ENCODE data around the gene KLK6. TPM values are rescaled to one million over a fixed set of nuclear protein-coding genes. Genes with fewer than 3 reads are reported as not detected.

KLK6 gene
- total and polyA plus RNA-seq, 2 donors (not counting 3 experiments of a cell fraction or from before 2014, with no cell fraction given) = 0.12 TPM; not detected in 1

- intact Hi-C loops (cut with micrococcal nuclease) = no loop called here
- no peaks in the 10 kb centered on the region for H3K27me3 ChIP-seq (ENCODE audit: control insufficient read depth in 2 of 2, insufficient read depth in 2 of 2, low read length in 2 of 2)
- no peak overlapping the region for H3K27ac ChIP-seq (ENCODE audit: insufficient read depth, low read depth, low read length)
- no peaks in the 10 kb centered on the region for H3K36me3 ChIP-seq (ENCODE audit: control insufficient read depth in 2 of 2, extremely low read depth in 1 of 2, insufficient read depth in 2 of 2, low read length in 2 of 2)
- no peaks in the 10 kb centered on the region for H3K79me2 ChIP-seq (ENCODE audit: control insufficient read depth, insufficient read depth, low read length)
- dilution Hi-C loops (cut with MboI; ENCODE audit: extremely low pct_ligation_motif_present, low sequenced_read_pairs) = no loop called here
- TF ChIP-seq JUN (IDR thresholded peaks at IDR 0.05; ENCODE audit: borderline replicate concordance, insufficient read depth, insufficient read length, low read depth) = no peak
- no peak for TF ChIP-seq MAX (IDR thresholded peaks at IDR 0.05; ENCODE audit: insufficient read depth, insufficient read length)
- no peak for TF ChIP-seq FOS (IDR thresholded peaks at IDR 0.05; ENCODE audit: borderline replicate concordance, insufficient read depth, low read length)
- TF ChIP-seq CTCF (IDR thresholded peaks at IDR 0.05; ENCODE audit: extremely low read depth in 1 of 2, insufficient read depth in 1 of 2, low read depth in 1 of 2, low read length in 2 of 2) = no peak
- no peak for TF ChIP-seq MYC (IDR thresholded peaks at IDR 0.05; ENCODE audit: low read depth, low read length)
- TF ChIP-seq GATA2 (IDR thresholded peaks at IDR 0.05; ENCODE audit: insufficient read depth, insufficient read length, low read depth, low read length) = no peak
- TF ChIP-seq POLR2AphosphoS5 (IDR thresholded peaks at IDR 0.05; ENCODE audit: insufficient read depth, low read depth, low read length) = no peak
- no peak for TF ChIP-seq POLR2A (IDR thresholded peaks at IDR 0.05; ENCODE audit: low read depth, low read length)
- no peak for TF ChIP-seq EZH2 (IDR thresholded peaks at IDR 0.05; ENCODE audit: borderline replicate concordance, low read depth, low read length, severe bottlenecking)
- no peak for DNase-seq (ENCODE audit: low read depth, low spot score)
- BruUV-seq (replicated peaks) = no TSS peak
- H2AFZ ChIP-seq (ENCODE audit: low read depth, low read length) = no peak overlapping the region
- ChIA-PET CTCF (interaction anchor here (1.0 kb wide), 1 partner anchor 19 kb away, joined by 3 read pairs; no protein-coding TSS in a partner anchor), POLR2A (no interaction called here)
- FAIRE-seq = no peak
- no peak overlapping the region for H3K4me2 ChIP-seq (ENCODE audit: insufficient read depth, low read length)
- no peaks in the 10 kb centered on the region for H3K9me3 ChIP-seq (replicated peaks; ENCODE audit: control insufficient read depth, insufficient read depth, low read length)
- no peak overlapping the region for H3K4me3 ChIP-seq (replicated peaks in 1 of 3; ENCODE audit: insufficient read depth in 1 of 3, low read depth in 1 of 3, low read length in 3 of 3)
- H3K9me1 ChIP-seq (replicated peaks; ENCODE audit: control insufficient read depth, extremely low read depth, insufficient read depth, low read length) = no peaks in the 10 kb centered on the region
- no peak overlapping the region for H3K9ac ChIP-seq (replicated peaks; ENCODE audit: extremely low read depth, insufficient read depth, low read length)
- no peaks in the 10 kb centered on the region for H3K4me1 ChIP-seq (ENCODE audit: control insufficient read depth, extremely low read depth, insufficient read depth, low read length)
- H4K20me1 ChIP-seq (replicated peaks; ENCODE audit: control insufficient read depth, extremely low read depth, insufficient read depth, low read length) = no peaks in the 10 kb centered on the region
Measured at GRCh38 chr19:51002089-51002532, 32.7 kb upstream of the KLK6 start.

All from endothelial cell of umbilical vein (primary cell).